ENCODE measurements around the gene CAMTA2.

Gene CAMTA2

DNA sequence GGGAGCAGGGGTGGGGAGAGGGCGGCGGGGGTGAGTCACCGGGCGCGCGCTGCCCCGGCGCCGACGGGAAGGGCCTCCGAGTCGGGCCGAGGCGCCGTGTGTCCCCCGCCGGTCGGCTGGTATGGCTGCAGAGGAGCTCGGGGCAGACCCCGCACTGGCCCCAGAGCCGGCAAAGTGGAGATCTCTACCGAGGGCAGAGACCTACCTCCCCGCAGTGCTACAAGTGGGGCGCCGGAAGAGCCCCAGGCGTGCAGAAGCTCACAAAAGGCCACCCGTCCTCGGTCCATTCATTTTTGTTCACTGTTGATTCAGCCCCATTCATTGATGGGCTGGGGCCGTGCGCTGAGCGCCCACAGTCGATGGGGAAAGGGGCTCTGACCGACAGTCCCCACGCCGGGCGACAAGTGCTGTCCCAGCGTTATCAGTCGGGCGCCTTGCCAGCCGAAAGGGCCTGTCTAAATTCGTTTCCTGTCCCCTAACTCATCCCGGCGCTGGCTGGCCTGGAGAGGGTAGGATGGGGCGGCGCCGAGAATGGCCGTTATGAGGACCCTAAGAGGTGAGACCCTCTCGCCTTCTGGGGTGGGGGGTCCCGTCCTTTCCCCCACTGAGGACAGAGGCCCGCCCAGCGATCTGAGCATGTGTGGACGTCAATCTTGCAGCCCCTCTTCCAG lies 37.3 kb downstream of the CAMTA2 start:
- TF ChIP-seq, protein P1, sequence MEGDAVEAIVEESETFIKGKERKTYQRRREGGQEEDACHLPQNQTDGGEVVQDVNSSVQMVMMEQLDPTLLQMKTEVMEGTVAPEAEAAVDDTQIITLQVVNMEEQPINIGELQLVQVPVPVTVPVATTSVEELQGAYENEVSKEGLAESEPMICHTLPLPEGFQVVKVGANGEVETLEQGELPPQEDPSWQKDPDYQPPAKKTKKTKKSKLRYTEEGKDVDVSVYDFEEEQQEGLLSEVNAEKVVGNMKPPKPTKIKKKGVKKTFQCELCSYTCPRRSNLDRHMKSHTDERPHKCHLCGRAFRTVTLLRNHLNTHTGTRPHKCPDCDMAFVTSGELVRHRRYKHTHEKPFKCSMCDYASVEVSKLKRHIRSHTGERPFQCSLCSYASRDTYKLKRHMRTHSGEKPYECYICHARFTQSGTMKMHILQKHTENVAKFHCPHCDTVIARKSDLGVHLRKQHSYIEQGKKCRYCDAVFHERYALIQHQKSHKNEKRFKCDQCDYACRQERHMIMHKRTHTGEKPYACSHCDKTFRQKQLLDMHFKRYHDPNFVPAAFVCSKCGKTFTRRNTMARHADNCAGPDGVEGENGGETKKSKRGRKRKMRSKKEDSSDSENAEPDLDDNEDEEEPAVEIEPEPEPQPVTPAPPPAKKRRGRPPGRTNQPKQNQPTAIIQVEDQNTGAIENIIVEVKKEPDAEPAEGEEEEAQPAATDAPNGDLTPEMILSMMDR (IDR thresholded peaks at IDR 0.05; ENCODE audit: low read depth, low read length), result no peak
- Histone ChIP-seq H3K9me3 (no peaks in the 10 kb centered on the region), H3K4me1 (peaks cover 4% of the 10 kb centered on the region), H3K36me3 (peaks cover 13% of the 10 kb centered on the region), H3K4me3 (ENCODE audit: low read depth, low read length) (peak overlapping the region; percentile 56), H3K27me3 (no peaks in the 10 kb centered on the region)
- peak; percentile 79 for DNase-seq

DNA sequence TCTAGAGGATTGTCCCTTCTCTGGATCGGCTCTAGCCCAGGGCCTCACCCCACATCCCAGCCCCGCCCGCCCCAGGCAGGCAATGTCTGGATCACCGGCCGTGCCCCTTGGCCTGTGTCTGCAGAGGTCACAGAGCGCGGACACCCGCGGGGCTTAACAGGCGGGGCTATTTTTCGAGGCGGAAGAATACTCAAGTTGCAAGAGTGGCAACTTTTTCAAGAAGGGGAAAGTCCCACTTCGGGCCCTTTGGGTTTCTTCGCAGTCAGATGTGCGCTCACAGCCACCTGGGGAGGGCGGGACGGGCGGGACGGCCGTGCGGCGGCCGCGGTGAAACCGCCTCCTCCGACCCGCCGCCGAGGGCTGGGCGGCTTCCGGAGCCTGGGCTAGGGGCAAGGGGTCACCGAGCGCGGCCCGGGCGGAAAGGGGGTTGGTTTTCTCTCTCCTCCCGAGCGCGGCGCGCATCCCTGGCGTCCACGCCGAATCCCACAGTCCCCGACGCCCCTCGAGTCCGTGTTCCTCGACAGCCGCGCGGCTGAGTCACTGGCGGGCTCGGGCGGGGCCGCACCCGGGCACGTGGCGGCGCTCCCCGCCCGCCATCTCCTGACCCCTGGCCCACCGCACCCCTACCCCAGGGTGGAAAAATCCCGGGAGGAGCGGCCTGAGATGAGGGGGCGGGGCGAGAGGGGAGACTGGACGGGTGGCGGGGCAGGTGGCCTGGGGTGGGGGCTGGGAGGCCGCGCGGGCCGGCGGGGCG lies 38.0 kb downstream of the CAMTA2 start:
- Histone ChIP-seq H3K4me1 (peaks cover 4% of the 10 kb centered on the region), H3K9me3 (no peaks in the 10 kb centered on the region), H3K27me3 (no peaks in the 10 kb centered on the region), H3K36me3 (peaks cover 21% of the 10 kb centered on the region), H3K4me3 (ENCODE audit: low read depth, low read length) (peak overlapping the region; percentile 77)
- TF ChIP-seq, protein P1 (IDR thresholded peaks at IDR 0.05; ENCODE audit: low read depth, low read length), result no peak
- peak; percentile 75 for DNase-seq

DNA sequence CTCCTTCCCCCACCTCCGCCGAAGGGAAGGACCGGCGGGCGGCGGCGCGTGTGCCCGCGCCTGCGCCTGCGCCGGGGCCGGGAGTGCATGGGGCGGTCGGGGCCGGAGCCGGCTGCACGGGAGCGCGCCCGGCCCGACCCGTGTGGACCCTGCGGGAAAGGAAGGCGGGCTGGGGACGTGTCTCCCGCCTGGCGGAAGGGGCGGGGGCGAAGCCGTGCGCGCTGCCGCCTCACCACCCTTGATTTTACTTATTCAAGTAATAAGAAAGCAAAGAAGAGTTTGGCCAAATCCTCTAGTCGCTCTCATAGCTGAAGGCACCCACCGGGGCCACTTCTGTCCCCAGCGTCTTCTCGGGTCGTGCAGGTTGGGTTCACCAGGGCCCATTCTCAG lies 38.5 kb downstream of the CAMTA2 start:
- H3K36me3 ChIP-seq, result peaks cover 24% of the 10 kb centered on the region
- peaks cover 4% of the 10 kb centered on the region for H3K4me1 ChIP-seq
- no peaks in the 10 kb centered on the region for H3K27me3 ChIP-seq
- TF ChIP-seq, protein P1 (IDR thresholded peaks at IDR 0.05; ENCODE audit: low read depth, low read length), result no peak
- peak; percentile 76 for DNase-seq
- H3K4me3 ChIP-seq (ENCODE audit: low read depth, low read length), result peak overlapping the region; percentile 77
- H3K9me3 ChIP-seq, result no peaks in the 10 kb centered on the region

DNA sequence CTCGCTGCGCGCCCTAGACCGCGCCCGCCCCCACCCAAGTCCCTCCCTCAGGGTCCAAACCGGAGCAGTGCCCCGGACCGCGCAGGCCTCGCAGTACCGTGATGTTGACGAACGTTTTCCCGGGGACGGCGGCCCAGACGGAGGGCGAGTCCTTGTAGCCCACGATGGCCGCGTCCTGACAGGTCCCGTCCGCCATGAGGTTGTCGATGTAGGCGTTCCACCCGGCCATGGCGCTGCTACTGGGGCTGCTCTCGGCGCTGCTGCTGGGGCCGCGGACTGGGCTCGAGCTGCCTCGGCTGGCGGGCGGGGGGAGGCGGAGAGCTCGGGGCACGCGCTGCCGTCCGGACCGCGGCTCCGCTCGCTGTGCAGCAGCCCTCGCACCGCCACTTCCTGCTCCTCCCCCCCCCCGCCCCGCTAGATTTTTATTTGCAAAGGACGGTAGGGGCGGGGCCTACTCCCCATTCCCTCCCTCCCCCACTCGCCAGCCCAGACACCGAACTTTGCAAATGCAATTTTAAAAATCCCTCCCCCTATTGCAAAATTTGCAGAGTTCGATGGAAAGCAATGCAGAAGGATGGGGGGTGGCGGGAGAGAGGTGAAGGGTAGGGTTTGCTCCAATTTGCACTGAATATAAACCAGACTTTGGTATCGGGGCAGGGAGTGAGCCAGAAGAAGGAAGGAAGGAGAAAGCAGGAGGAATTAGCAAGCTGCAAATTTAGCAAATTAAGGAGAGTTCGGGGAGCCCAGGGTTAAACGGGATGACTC lies 39.1 kb downstream of the CAMTA2 start, which contains the start of gene PFN1:
Gene PFN1 (minus strand): TSS at position 365 of the 765 bp plus-strand sequence. CDS start 136 bp downstream, at position 229.
- DNase-seq, result peak; percentile 80
- TF ChIP-seq, protein P1 (IDR thresholded peaks at IDR 0.05; ENCODE audit: low read depth, low read length), result no peak
- Histone ChIP-seq H3K27me3 (no peaks in the 10 kb centered on the region), H3K9me3 (no peaks in the 10 kb centered on the region), H3K36me3 (peaks cover 24% of the 10 kb centered on the region), H3K4me1 (peaks cover 4% of the 10 kb centered on the region), H3K4me3 (ENCODE audit: low read depth, low read length) (peak within 1 kb of the TSS; percentile 77)

DNA sequence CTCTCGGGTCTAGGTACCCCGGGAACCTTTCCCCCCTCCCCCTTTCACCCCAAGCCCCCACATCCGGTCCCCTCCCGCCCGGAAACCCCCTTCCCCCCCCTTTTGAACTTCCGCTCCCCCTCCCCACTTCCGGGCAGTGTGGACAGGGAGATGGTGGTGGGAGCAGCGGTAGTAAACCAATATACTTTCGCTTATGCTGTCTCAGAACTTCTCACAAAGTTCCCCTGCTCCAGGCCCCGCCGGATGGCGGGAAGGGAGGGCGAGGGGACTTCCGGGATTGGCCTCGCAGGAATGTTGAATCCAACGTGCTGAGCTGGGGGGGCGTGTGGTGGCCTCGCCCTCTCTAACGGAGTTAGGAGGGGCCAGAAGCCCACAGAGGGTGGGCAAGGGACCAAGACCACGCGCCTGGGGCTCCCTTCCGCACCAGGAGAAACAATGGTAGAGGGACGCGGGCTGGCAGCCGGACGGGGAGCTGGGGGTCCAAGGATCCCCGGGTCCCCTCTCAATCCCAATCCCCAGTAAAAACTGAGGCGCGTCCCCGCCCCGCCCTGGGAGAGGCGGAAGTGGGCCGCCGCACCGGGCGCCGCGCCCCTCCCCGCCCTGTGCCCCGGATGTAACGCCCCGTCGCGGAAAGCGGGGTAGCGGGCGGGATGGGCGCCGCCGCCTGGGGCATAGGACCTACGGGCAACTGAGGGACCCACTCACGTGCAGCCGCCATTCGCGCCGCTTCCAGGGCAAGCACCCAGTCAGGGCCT lies 39.9 kb downstream of the CAMTA2 start:
- Histone ChIP-seq H3K36me3 (peaks cover 24% of the 10 kb centered on the region), H3K27me3 (no peaks in the 10 kb centered on the region), H3K9me3 (no peaks in the 10 kb centered on the region), H3K4me1 (peaks cover 4% of the 10 kb centered on the region), H3K4me3 (ENCODE audit: low read depth, low read length) (peak overlapping the region; percentile 77)
- DNase-seq, result peak; percentile 37
- TF ChIP-seq, protein P1 (IDR thresholded peaks at IDR 0.05; ENCODE audit: low read depth, low read length), result no peak

Measured in BE2C (cell line).